ENCODE data around the gene CCDC63.

GRCh38 chr12:110862329-110862728 is 15.5 kb downstream of the CCDC63 start:
- TF ChIP-seq EZH2 (IDR thresholded peaks at IDR 0.05; ENCODE audit: low read length, missing control alignments): no peak
- no peak for TF ChIP-seq CTCF (conservative IDR thresholded peaks at IDR 0.05 in 1 of 2, IDR thresholded peaks at IDR 0.05 in 1 of 2; ENCODE audit: low read depth in 1 of 2, low read length in 2 of 2)

All from fibroblast of lung (primary cell).